Common myeloid progenitor, CD34-positive (primary cell): ENCODE measurements around the gene ALDH9A1.

Source experiments
- CTCF ChIA-PET: fragments of 350-600 bp; sonication (Branson Sonifier 250); formaldehyde crosslinking; loops from one replicate; lab custom pipeline; 2021; ENCODE audit warnings: antibody characterized with exemption; lab: Charles Lee
- POLR2A ChIA-PET: fragments of 350-600 bp; sonication (Branson Sonifier 250); formaldehyde crosslinking; loops from one replicate; lab custom pipeline; 2021; ENCODE audit warnings: antibody characterized with exemption; lab: Charles Lee
- DNase-seq, 3 donors: peaks; one replicate each; pipeline versions ENCODE4 v3.0.0 to v3.0.0-alpha.2; 2013
- H3K27ac ChIP-seq, 2 experiments: 1 replicate in 1 of 2; 2 replicates in 1 of 2; pipeline ENCODE4 v1.7.0; 2013; ENCODE audit warnings: inconsistent platforms in 2 of 2, low read length in 2 of 2, mild to moderate bottlenecking in 2 of 2, low read depth in 1 of 2, moderate library complexity in 1 of 2; ENCODE audit not compliant: severe bottlenecking in 2 of 2, insufficient read depth in 1 of 2, poor library complexity in 1 of 2
- H3K27me3 ChIP-seq, 5 experiments: replicated peaks in 2 of 5; 1 replicate in 3 of 5; 2 replicates in 2 of 5; pipeline versions ENCODE4 v1.6.1 to v1.7.0; 2013; ENCODE audit warnings: low read length in 4 of 5, mild to moderate bottlenecking in 2 of 5, moderate library complexity in 2 of 5, inconsistent platforms in 1 of 5; ENCODE audit not compliant: insufficient read depth in 5 of 5, control insufficient read depth in 4 of 5
- H3K36me3 ChIP-seq, 4 experiments: 1 replicate in 2 of 4; 2 replicates in 2 of 4; pipeline versions ENCODE4 v1.6.1 to v1.7.0; 2013; ENCODE audit warnings: low read length in 3 of 4, control low read depth in 1 of 4, mild to moderate bottlenecking in 1 of 4; ENCODE audit not compliant: control insufficient read depth in 4 of 4, insufficient read depth in 4 of 4
- H3K4me1 ChIP-seq, 4 experiments: 1 replicate in 3 of 4; 2 replicates in 1 of 4; pipeline versions ENCODE4 v1.6.1 to v1.7.1; 2013; ENCODE audit warnings: low read length in 3 of 4, mild to moderate bottlenecking in 3 of 4, control low read depth in 1 of 4, inconsistent platforms in 1 of 4, moderate library complexity in 1 of 4; ENCODE audit not compliant: control insufficient read depth in 4 of 4, insufficient read depth in 4 of 4; ENCODE audit errors: control extremely low read depth in 1 of 4
- H3K4me3 ChIP-seq, 7 experiments: 1 replicate in 4 of 7; 2 replicates in 3 of 7; pipeline versions ENCODE4 v1.5.1 to v1.7.0; 2013; ENCODE audit warnings: mild to moderate bottlenecking in 7 of 7, low read length in 6 of 7, moderate library complexity in 6 of 7, inconsistent platforms in 2 of 7, low read depth in 2 of 7, control low read depth in 1 of 7; ENCODE audit not compliant: insufficient read depth in 4 of 7, control insufficient read depth in 1 of 7; ENCODE audit errors: extremely low read depth in 1 of 7
- H3K9me3 ChIP-seq, 5 experiments: 1 replicate in 4 of 5; 2 replicates in 1 of 5; pipeline versions ENCODE4 v1.6.1 to v1.7.1; 2013; ENCODE audit warnings: low read length in 4 of 5, mild to moderate bottlenecking in 2 of 5, inconsistent platforms in 1 of 5, low read depth in 1 of 5, moderate library complexity in 1 of 5; ENCODE audit not compliant: control insufficient read depth in 4 of 5, insufficient read depth in 2 of 5; ENCODE audit errors: control extremely low read depth in 1 of 5
- WGBS: methylation state at CpG from one replicate; pipeline ENCODE4 v1.1.5; 2013; ENCODE audit not compliant: insufficient coverage; 5-methylcytosine and 5-hydroxymethylcytosine counted together

The ALDH9A1 gene

GRCh38 chr1:165696625-165697100 is 1.7 kb downstream of the ALDH9A1 start:
- peak overlapping the region in 6 of 7 experiments; percentile 5 to 98 (median 74) for H3K4me3 ChIP-seq
- no peaks in the 10 kb centered on the region for H3K27me3 ChIP-seq
- CTCF ChIA-PET, result interaction anchor here (0.6 to 2.2 kb wide), 5 partner anchors 11 to 227 kb away, joined by 3 to 11 read pairs (median 5); no protein-coding TSS in a partner anchor
- H3K27ac ChIP-seq, result peak overlapping the region in 1 of 2 experiments; percentile 35
- no CpG with 5 or more reads among the region's 2 CpGs for WGBS
- DNase-seq, result peak in 2 of 3 donors; percentile 14 to 41
- POLR2A ChIA-PET, result no interaction called here
- no peaks in the 10 kb centered on the region for H3K9me3 ChIP-seq
- H3K36me3 ChIP-seq, result peaks cover 0 to 2% (median under 1%) of the 10 kb centered on the region in 4 experiments
- peaks cover 10 to 30% (median 22%) of the 10 kb centered on the region in 4 experiments for H3K4me1 ChIP-seq

GRCh38 chr1:165695031-165695430 is 3.3 kb downstream of the ALDH9A1 start:
- ChIA-PET CTCF (interaction anchor here (0.9 kb wide), 1 partner anchor 30 kb away, joined by 3 read pairs; no protein-coding TSS in a partner anchor), POLR2A (interaction anchor here (0.7 kb wide), 1 partner anchor 18 kb away, joined by 5 read pairs; no protein-coding TSS in a partner anchor)
- H3K36me3 ChIP-seq, result peaks cover 2 to 14% (median 4%) of the 10 kb centered on the region in 4 experiments
- DNase-seq, result no peak
- H3K4me1 ChIP-seq, result peaks cover 10 to 30% (median 22%) of the 10 kb centered on the region in 4 experiments
- H3K27me3 ChIP-seq, result no peaks in the 10 kb centered on the region
- H3K27ac ChIP-seq, result no peak overlapping the region
- no peak overlapping the region for H3K4me3 ChIP-seq
- H3K9me3 ChIP-seq, result no peaks in the 10 kb centered on the region
- 92% methylated on average over 2 of the region's 7 CpGs for WGBS

- Histone ChIP-seq H3K4me3 (no peak overlapping the region), H3K9me3 (peaks cover 0 to 3% (median 0%) of the 10 kb centered on the region in 5 experiments), H3K36me3 (peaks cover 4 to 31% (median 19%) of the 10 kb centered on the region in 4 experiments), H3K27me3 (no peaks in the 10 kb centered on the region), H3K27ac (no peak overlapping the region), H3K4me1 (peaks cover 0 to 6% (median 3%) of the 10 kb centered on the region in 4 experiments)
- 96% methylated on average over 4 of the region's 5 CpGs for WGBS
- POLR2A ChIA-PET, result no interaction called here
- CTCF ChIA-PET, result interaction anchor here (0.7 kb wide), 1 partner anchor 56 kb away, joined by 3 read pairs; no protein-coding TSS in a partner anchor
- DNase-seq, result no peak
Observed at GRCh38 chr1:165688046-165688445, 10.3 kb downstream of the ALDH9A1 start.

GRCh38 chr1:165686971-165687433 is 11.4 kb downstream of the ALDH9A1 start:
- peaks cover 0 to 6% (median 3%) of the 10 kb centered on the region in 4 experiments for H3K4me1 ChIP-seq
- H3K4me3 ChIP-seq, result no peak overlapping the region
- no peaks in the 10 kb centered on the region for H3K27me3 ChIP-seq
- H3K9me3 ChIP-seq, result peaks cover 0 to 3% (median 0%) of the 10 kb centered on the region in 5 experiments
- DNase-seq, result peak in 1 of 3 donors; percentile 8
- ChIA-PET POLR2A (no interaction called here), CTCF (interaction anchor here (0.7 to 2.8 kb wide), 5 partner anchors 11 to 225 kb away, joined by 3 to 11 read pairs (median 4); partner anchors contain the start of gene ALDH9A1)
- WGBS, result no CpG with 5 or more reads among the region's 2 CpGs
- H3K27ac ChIP-seq, result no peak overlapping the region
- peaks cover 5 to 42% (median 29%) of the 10 kb centered on the region in 4 experiments for H3K36me3 ChIP-seq

GRCh38 chr1:165686121-165686970 is 12.0 kb downstream of the ALDH9A1 start:
- 60% methylated on average over 2 of the region's 6 CpGs for WGBS
- H3K4me3 ChIP-seq, result no peak overlapping the region
- ChIA-PET POLR2A (no interaction called here), CTCF (interaction anchor here (0.6 to 2.8 kb wide), 11 partner anchors 10 to 226 kb away, joined by 3 to 11 read pairs (median 4); partner anchors contain the start of gene ALDH9A1)
- peaks cover 0 to 3% (median 0%) of the 10 kb centered on the region in 5 experiments for H3K9me3 ChIP-seq
- no peak overlapping the region for H3K27ac ChIP-seq
- peaks cover 0 to 6% (median 3%) of the 10 kb centered on the region in 4 experiments for H3K4me1 ChIP-seq
- peak; percentile 22 to 46 (median 42) for DNase-seq
- H3K27me3 ChIP-seq, result no peaks in the 10 kb centered on the region
- peaks cover 7 to 46% (median 34%) of the 10 kb centered on the region in 4 experiments for H3K36me3 ChIP-seq

GRCh38 chr1:165683848-165684485 is 14.4 kb downstream of the ALDH9A1 start:
- H3K4me3 ChIP-seq, result no peak overlapping the region
- CTCF ChIA-PET, result interaction anchor here (0.6 to 1.0 kb wide), 3 partner anchors 14 to 220 kb away, joined by 3 to 6 read pairs (median 3); partner anchors contain the start of gene ALDH9A1
- no peak for DNase-seq
- WGBS, result no CpG with 5 or more reads among the region's 1 CpG
- peaks cover 0 to 6% (median 3%) of the 10 kb centered on the region in 4 experiments for H3K4me1 ChIP-seq
- peaks cover 0 to 3% (median 0%) of the 10 kb centered on the region in 5 experiments for H3K9me3 ChIP-seq
- no peak overlapping the region for H3K27ac ChIP-seq
- H3K27me3 ChIP-seq, result no peaks in the 10 kb centered on the region
- H3K36me3 ChIP-seq, result peaks cover 13 to 53% (median 43%) of the 10 kb centered on the region in 4 experiments
- POLR2A ChIA-PET, result no interaction called here
